A673 (cell line): ENCODE results near the gene SYT13. TPM values are rescaled to one million over a fixed set of nuclear protein-coding genes. Genes with fewer than 3 reads are reported as not detected.

Source experiments
- BruUV-seq: library from RNA; stranded (reverse); fragments of 400-500 nt; replicated peaks from 2 replicates; lab custom pipeline; 2021; lab: Mats Ljungman, UMichigan
- CTCF ChIA-PET: fragments of 300-600 bp; sonication (Branson Sonifier 250); formaldehyde crosslinking; loops from one replicate; lab custom pipeline; 2022; ENCODE audit warnings: antibody characterized with exemption; lab: Charles Lee
- POLR2A ChIA-PET: fragments of 300-600 bp; sonication (Branson Sonifier 250); formaldehyde crosslinking; loops from one replicate; lab custom pipeline; 2022; ENCODE audit warnings: antibody characterized with exemption; ENCODE audit not compliant: low non-redundant PET; lab: Charles Lee
- DNase-seq: peaks from one replicate; pipeline ENCODE4 v3.0.0-alpha.2; 2015; ENCODE audit warnings: low spot score
- H3K27ac ChIP-seq: fragments of 200-600 bp; sonication (generic); 2 replicates; pipeline ENCODE4 v1.5.1; 2016; ENCODE audit warnings: mixed run types, low read depth, mild to moderate bottlenecking, mixed read lengths, antibody characterized with exemption, low read length; ENCODE audit not compliant: poor library complexity, severe bottlenecking
- H3K27me3 ChIP-seq: fragments of 200-600 bp; sonication (generic); replicated peaks from 2 replicates; pipeline ENCODE4 v1.6.1; 2017; ENCODE audit warnings: mixed run types, low read depth, mild to moderate bottlenecking, mixed read lengths, antibody characterized with exemption, low read length; ENCODE audit not compliant: insufficient read depth, poor library complexity
- H3K36me3 ChIP-seq: fragments of 200-600 bp; sonication (generic); 2 replicates; pipeline ENCODE4 v1.6.1; 2016; ENCODE audit warnings: mixed run types, mild to moderate bottlenecking, mixed read lengths, antibody characterized with exemption, low read length; ENCODE audit not compliant: insufficient read depth, poor library complexity, severe bottlenecking
- H3K4me1 ChIP-seq: fragments of 200-600 bp; sonication (generic); 2 replicates; pipeline ENCODE4 v1.6.1; 2017; ENCODE audit warnings: mixed run types, mild to moderate bottlenecking, mixed read lengths, antibody characterized with exemption, low read length; ENCODE audit not compliant: insufficient read depth, poor library complexity, severe bottlenecking
- H3K4me3 ChIP-seq: fragments of 200-600 bp; sonication (generic); 2 replicates; pipeline ENCODE4 v1.5.1; 2016; ENCODE audit warnings: low read depth, mixed run types, mild to moderate bottlenecking, mixed read lengths, low read length; ENCODE audit not compliant: poor library complexity, severe bottlenecking
- H3K9me3 ChIP-seq: fragments of 200-600 bp; sonication (generic); 2 replicates; pipeline ENCODE4 v1.6.1; 2016; ENCODE audit warnings: mixed run types, low read depth, mild to moderate bottlenecking, mixed read lengths, antibody characterized with exemption, low read length; ENCODE audit not compliant: poor library complexity, severe bottlenecking
- CTCF ChIP-seq: fragments of 300-800, 200-600 bp; sonication (generic); conservative IDR thresholded peaks from 2 replicates; pipeline ENCODE4 v1.5.1; 2017; ENCODE audit warnings: low read depth, mild to moderate bottlenecking, antibody characterized with exemption, low read length, moderate library complexity, mixed read lengths
- EZH2 ChIP-seq: fragments of 200-600 bp; sonication (generic); IDR thresholded peaks from 2 replicates; pipeline ENCODE4 v1.6.1; 2017; ENCODE audit warnings: borderline replicate concordance, low read depth, mild to moderate bottlenecking, mixed read lengths, antibody characterized with exemption, low read length; ENCODE audit not compliant: poor library complexity, severe bottlenecking
- intact Hi-C: fragments of 100-400 bp; cut with micrococcal nuclease; formaldehyde crosslinking; loops from one replicate; pipeline ENCODE4 v1.10.0; 2022; ENCODE audit not compliant: unreplicated experiment
- total RNA-seq: library from RNA; stranded (reverse); gene quantifications from 2 replicates; pipeline ENCODE4 v1.2.3, GENCODE V29; 2021

Gene SYT13
- total RNA-seq, 1 experiment from 2014 or later, result 0.30 TPM

- Histone ChIP-seq H3K27me3 (no peaks in the 10 kb centered on the region), H3K4me3 (no peak overlapping the region), H3K36me3 (no peaks in the 10 kb centered on the region), H3K4me1 (no peaks in the 10 kb centered on the region), H3K9me3 (no peaks in the 10 kb centered on the region), H3K27ac (no peak overlapping the region)
- POLR2A ChIA-PET, result no interaction called here
- no TSS peak for BruUV-seq
- TF ChIP-seq CTCF (no peak), EZH2 (no peak)
- intact Hi-C loops, result no loop called here
- CTCF ChIA-PET, result no interaction called here
- DNase-seq, result no peak
Measured at GRCh38 chr11:45217991-45218390, 68.2 kb downstream of the SYT13 start.

- Histone ChIP-seq H3K36me3 (no peaks in the 10 kb centered on the region), H3K4me3 (no peak overlapping the region), H3K27me3 (no peaks in the 10 kb centered on the region), H3K4me1 (no peaks in the 10 kb centered on the region), H3K9me3 (no peaks in the 10 kb centered on the region), H3K27ac (no peak overlapping the region)
- CTCF ChIA-PET, result no interaction called here
- POLR2A ChIA-PET, result no interaction called here
- TF ChIP-seq CTCF, result no peak
- TF ChIP-seq EZH2, result no peak
- no peak for DNase-seq
- intact Hi-C loops, result no loop called here
- BruUV-seq, result no TSS peak
Measured at GRCh38 chr11:45216901-45217300, 69.2 kb downstream of the SYT13 start.

GRCh38 chr11:45216031-45216430 lies 70.1 kb downstream of the SYT13 start:
- no peak overlapping the region for H3K27ac ChIP-seq
- no peak for TF ChIP-seq EZH2
- TF ChIP-seq CTCF, result no peak
- CTCF ChIA-PET, result no interaction called here
- H3K36me3 ChIP-seq, result no peaks in the 10 kb centered on the region
- intact Hi-C loops, result no loop called here
- H3K27me3 ChIP-seq, result no peaks in the 10 kb centered on the region
- H3K4me1 ChIP-seq, result no peaks in the 10 kb centered on the region
- H3K9me3 ChIP-seq, result no peaks in the 10 kb centered on the region
- no peak overlapping the region for H3K4me3 ChIP-seq
- BruUV-seq, result no TSS peak
- DNase-seq, result no peak
- POLR2A ChIA-PET, result no interaction called here
